HG03025 (cell line): Measurements from ENCODE around the gene EIF6.
"Not testable (repeated sequence)": the region's sequence is repeated elsewhere in the genome, so short reads cannot be mapped to it uniquely, and the experiment has no call there.

Experiments used
- ATAC-seq: cut with Tn5 transposase; IDR thresholded peaks from one replicate; pipeline ENCODE4 v1.9.1; 2021; ENCODE audit warnings: mild to moderate bottlenecking, moderate library complexity; ENCODE audit not compliant: unreplicated experiment, low FRiP score

EIF6 gene

GRCh38 chr20:35284267-35284991 is at the start of gene EIF6:
Gene EIF6 (minus strand): TSS chr20:35284772. CDS start chr20:35284487, 285 bp downstream.
- peak; percentile 65 for ATAC-seq

- no peak for ATAC-seq
Measured at GRCh38 chr20:35333606-35334005, 49.0 kb upstream of the EIF6 start.

- ATAC-seq, result no peak
Measured at GRCh38 chr20:35332540-35333200, 48.1 kb upstream of the EIF6 start.

- ATAC-seq, result no peak
Measured at GRCh38 chr20:35329435-35330139, 45.0 kb upstream of the EIF6 start.

GRCh38 chr20:35328689-35329088 is 44.1 kb upstream of the EIF6 start:
- ATAC-seq, result no peak

GRCh38 chr20:35328095-35328685 is 43.6 kb upstream of the EIF6 start:
- no peak for ATAC-seq

- no peak for ATAC-seq
Measured at GRCh38 chr20:35327074-35327976, 42.8 kb upstream of the EIF6 start.

- no peak for ATAC-seq
Measured at GRCh38 chr20:35326740-35327073, 42.1 kb upstream of the EIF6 start.

GRCh38 chr20:35326021-35326739 is 41.6 kb upstream of the EIF6 start:
- no peak for ATAC-seq

GRCh38 chr20:35325401-35325800 is 40.8 kb upstream of the EIF6 start:
- ATAC-seq, result no peak

- no peak for ATAC-seq
Measured at GRCh38 chr20:35320396-35321126, 36.0 kb upstream of the EIF6 start.

- no peak for ATAC-seq
Measured at GRCh38 chr20:35319871-35320197, 35.3 kb upstream of the EIF6 start.

- ATAC-seq, result no peak
Measured at GRCh38 chr20:35319192-35319870, 34.8 kb upstream of the EIF6 start.

- ATAC-seq, result no peak
Measured at GRCh38 chr20:35318502-35319157, 34.1 kb upstream of the EIF6 start.

GRCh38 chr20:35317416-35318210 is 33.0 kb upstream of the EIF6 start:
- no peak for ATAC-seq

- no peak for ATAC-seq
Measured at GRCh38 chr20:35316086-35316485, 31.5 kb upstream of the EIF6 start.

- ATAC-seq, result not testable (repeated sequence)
Measured at GRCh38 chr20:35315632-35316020, 31.1 kb upstream of the EIF6 start.
